ENCODE results near the gene SCEL.

GRCh38 chr13:77535448-77535847, at the start of gene SCEL:
- TF ChIP-seq CTCF (conservative IDR thresholded peaks at IDR 0.05; ENCODE audit: low read depth, low read length), result no peak
- no peak for TF ChIP-seq EZH2 (IDR thresholded peaks at IDR 0.05; ENCODE audit: low read length, unreplicated experiment)
